PC-9 (cell line): ENCODE results near the gene TCP11. TPM values are rescaled to one million over a fixed set of nuclear protein-coding genes. Genes with fewer than 3 reads are reported as not detected.
"Not testable (repeated sequence)": the region's sequence is repeated elsewhere in the genome, so short reads cannot be mapped to it uniquely, and the experiment has no call there.

Source experiments
- BruUV-seq: library from RNA; stranded (reverse); fragments of 400-500 nt; replicated peaks from 2 replicates; lab custom pipeline; 2021; lab: Mats Ljungman, UMichigan
- CTCF ChIA-PET: fragments of 300-600 bp; sonication (Branson Sonifier 250); formaldehyde crosslinking; loops from one replicate; lab custom pipeline; 2022; ENCODE audit warnings: antibody characterized with exemption; lab: Charles Lee
- POLR2A ChIA-PET: fragments of 300-600 bp; sonication (Branson Sonifier 250); formaldehyde crosslinking; loops from one replicate; lab custom pipeline; 2022; ENCODE audit warnings: antibody characterized with exemption; ENCODE audit not compliant: unreplicated experiment; lab: Charles Lee
- DNase-seq, 2 experiments: peaks; one replicate each; pipeline versions ENCODE4 v3.0.0 to v3.0.0-alpha.2; 2015 to 2022; ENCODE audit warnings: mixed read lengths in 1 of 2
- H2AFZ ChIP-seq: fragments of 200-600 bp; sonication (generic); 2 replicates; pipeline ENCODE4 v1.8.1; 2017; ENCODE audit warnings: antibody characterized with exemption
- H3F3A ChIP-seq: fragments of 200-600 bp; sonication (generic); 2 replicates; pipeline ENCODE4 v1.8.1; 2017; ENCODE audit warnings: antibody characterized with exemption, mild to moderate bottlenecking, low read depth; ENCODE audit not compliant: insufficient read depth
- H3K27ac ChIP-seq: fragments of 200-600 bp; sonication (generic); 2 replicates; pipeline ENCODE4 v1.6.1; 2016; ENCODE audit warnings: mixed run types
- H3K27me3 ChIP-seq: fragments of 200-600 bp; sonication (generic); 2 replicates; pipeline ENCODE4 v1.6.1; 2016; ENCODE audit warnings: low read depth, mixed run types; ENCODE audit not compliant: insufficient read depth
- H3K36me3 ChIP-seq: fragments of 200-600 bp; sonication (generic); 2 replicates; pipeline ENCODE4 v1.6.1; 2016; ENCODE audit warnings: low read depth, mixed run types
- H3K4me1 ChIP-seq: fragments of 200-600 bp; sonication (generic); replicated peaks from 2 replicates; pipeline ENCODE4 v1.6.1; 2016; ENCODE audit warnings: mixed run types; ENCODE audit not compliant: insufficient read depth
- H3K4me2 ChIP-seq: fragments of 200-600 bp; sonication (generic); 2 replicates; pipeline ENCODE4 v1.6.1; 2017; ENCODE audit warnings: mixed run types
- H3K4me3 ChIP-seq: fragments of 200-600 bp; sonication (generic); 2 replicates; pipeline ENCODE4 v1.6.1; 2016; ENCODE audit warnings: mixed run types
- H3K79me2 ChIP-seq: fragments of 200-600 bp; sonication (generic); 2 replicates; pipeline ENCODE4 v1.6.1; 2017; ENCODE audit warnings: low read depth, mixed run types
- H3K9me2 ChIP-seq: fragments of 200-600 bp; sonication (generic); 2 replicates; pipeline ENCODE4 v1.8.1; 2017; ENCODE audit warnings: mild to moderate bottlenecking; ENCODE audit not compliant: insufficient read depth
- H3K9me3 ChIP-seq: fragments of 200-600 bp; sonication (generic); 2 replicates; pipeline ENCODE4 v1.8.1; 2016; ENCODE audit warnings: low read depth; ENCODE audit not compliant: insufficient read depth
- H4K20me1 ChIP-seq: fragments of 200-600 bp; sonication (generic); 2 replicates; pipeline ENCODE4 v1.8.1; 2017; ENCODE audit not compliant: insufficient read depth
- CTCF ChIP-seq: fragments of 200-600 bp; sonication (generic); conservative IDR thresholded peaks from 2 replicates; pipeline ENCODE4 v1.6.1; 2017; ENCODE audit warnings: mixed run types, antibody characterized with exemption, mild to moderate bottlenecking, moderate library complexity
- EZH2 ChIP-seq: fragments of 200-600 bp; sonication (generic); IDR thresholded peaks from 2 replicates; pipeline ENCODE4 v1.8.0; 2017; ENCODE audit warnings: antibody characterized with exemption, low read depth
- intact Hi-C: fragments of 100-400 bp; cut with micrococcal nuclease; formaldehyde crosslinking; loops from one replicate; pipeline ENCODE4 v1.10.0; 2022; ENCODE audit not compliant: unreplicated experiment
- total RNA-seq: library from RNA; stranded (reverse); gene quantifications from 2 replicates; pipeline ENCODE4 v1.2.3, GENCODE V29; 2021

TCP11 gene
- total RNA-seq, 1 experiment from 2014 or later: not detected

GRCh38 chr6:35108309-35108885, 32.7 kb downstream of the TCP11 start:
- TF ChIP-seq EZH2 (no peak), CTCF (no peak)
- H3K79me2 ChIP-seq: no peaks in the 10 kb centered on the region
- no peaks in the 10 kb centered on the region for H3F3A ChIP-seq
- POLR2A ChIA-PET: no interaction called here
- H3K9me3 ChIP-seq: no peaks in the 10 kb centered on the region; the same call in 1 of the 2 replicates
- no peaks in the 10 kb centered on the region for H3K36me3 ChIP-seq
- no peak overlapping the region for H3K4me2 ChIP-seq
- H3K4me3 ChIP-seq: no peak overlapping the region
- no peaks in the 10 kb centered on the region for H3K27me3 ChIP-seq
- H4K20me1 ChIP-seq: no peaks in the 10 kb centered on the region
- CTCF ChIA-PET: no interaction called here
- no peak overlapping the region for H3K27ac ChIP-seq
- no peaks in the 10 kb centered on the region for H3K9me2 ChIP-seq
- peaks cover 12% of the 10 kb centered on the region; the same call in 1 of the 2 replicates for H3K4me1 ChIP-seq
- BruUV-seq: no TSS peak
- intact Hi-C loops: no loop called here
- no peak for DNase-seq
- H2AFZ ChIP-seq: no peak overlapping the region

- intact Hi-C loops, CTCF ChIA-PET, H3K9me3 ChIP-seq, BruUV-seq, H3F3A ChIP-seq, H3K9me2 ChIP-seq, H3K27ac ChIP-seq, H3K36me3 ChIP-seq, POLR2A ChIA-PET, H3K4me3 ChIP-seq, H3K27me3 ChIP-seq, H4K20me1 ChIP-seq, H3K79me2 ChIP-seq, H2AFZ ChIP-seq: not testable (repeated sequence)
- DNase-seq: peak in 1 of 2 experiments; percentile 39
- Histone ChIP-seq H3K4me1 (peaks cover 12% of the 10 kb centered on the region; the same call in 1 of the 2 replicates), H3K4me2 (peak overlapping the region; percentile 23; the same call in 1 of the 2 replicates)
Observed at GRCh38 chr6:35107761-35108160, 33.4 kb downstream of the TCP11 start.

GRCh38 chr6:35107208-35107607, 33.9 kb downstream of the TCP11 start:
- H4K20me1 ChIP-seq, CTCF ChIA-PET, H2AFZ ChIP-seq, BruUV-seq, H3F3A ChIP-seq, H3K9me2 ChIP-seq, H3K27ac ChIP-seq, H3K79me2 ChIP-seq, H3K4me3 ChIP-seq, H3K9me3 ChIP-seq, DNase-seq, intact Hi-C loops, POLR2A ChIA-PET, H3K36me3 ChIP-seq, H3K27me3 ChIP-seq: not testable (repeated sequence)
- Histone ChIP-seq H3K4me2 (peak overlapping the region; percentile 23; the same call in 1 of the 2 replicates), H3K4me1 (peaks cover 12% of the 10 kb centered on the region; the same call in 1 of the 2 replicates)

GRCh38 chr6:35106061-35106460, 35.1 kb downstream of the TCP11 start:
- peaks cover 12% of the 10 kb centered on the region; the same call in 1 of the 2 replicates for H3K4me1 ChIP-seq
- H4K20me1 ChIP-seq, H3K4me2 ChIP-seq, H3K27ac ChIP-seq, H3K4me3 ChIP-seq, H3K27me3 ChIP-seq, H3K36me3 ChIP-seq, POLR2A ChIA-PET, intact Hi-C loops, H2AFZ ChIP-seq, H3F3A ChIP-seq, BruUV-seq, H3K79me2 ChIP-seq, CTCF ChIA-PET, H3K9me3 ChIP-seq, H3K9me2 ChIP-seq, DNase-seq: not testable (repeated sequence)
